ENCODE data around the gene NINJ2.
"Not testable (repeated sequence)": the region's sequence is repeated elsewhere in the genome, so short reads cannot be mapped to it uniquely, and the experiment has no call there.

NINJ2 gene

GRCh38 chr12:663293-663871 lies at the start of gene NINJ2:
NINJ2 (minus strand) TSS chr12:663445; CDS start chr12:663360, 85 bp downstream.
- no peak for DNase-seq
- in situ Hi-C loops (cut with HindIII; ENCODE audit: low pct_ligation_motif_present, low pct_unique_long_range_greater_than_20kb, low sequenced_read_pairs) = no loop called here

GRCh38 chr12:712172-712863 lies 49.1 kb upstream of the NINJ2 start:
- DNase-seq = no peak
- in situ Hi-C loops (cut with HindIII; ENCODE audit: low pct_ligation_motif_present, low pct_unique_long_range_greater_than_20kb, low sequenced_read_pairs) = no loop called here

- in situ Hi-C loops (cut with HindIII; ENCODE audit: low pct_ligation_motif_present, low pct_unique_long_range_greater_than_20kb, low sequenced_read_pairs) = no loop called here
- DNase-seq = no peak
Measured at GRCh38 chr12:709455-710020, 46.3 kb upstream of the NINJ2 start.

- DNase-seq; in situ Hi-C loops (cut with HindIII; ENCODE audit: low pct_ligation_motif_present, low pct_unique_long_range_greater_than_20kb, low sequenced_read_pairs): not testable (repeated sequence)
Measured at GRCh38 chr12:708084-708483, 44.8 kb upstream of the NINJ2 start.

- in situ Hi-C loops (cut with HindIII; ENCODE audit: low pct_ligation_motif_present, low pct_unique_long_range_greater_than_20kb, low sequenced_read_pairs) = no loop called here
- DNase-seq = no peak
Measured at GRCh38 chr12:704516-705242, 41.4 kb upstream of the NINJ2 start.

- in situ Hi-C loops (cut with HindIII; ENCODE audit: low pct_ligation_motif_present, low pct_unique_long_range_greater_than_20kb, low sequenced_read_pairs) = no loop called here
- no peak for DNase-seq
Measured at GRCh38 chr12:701896-702539, 38.8 kb upstream of the NINJ2 start.

GRCh38 chr12:700016-700415 lies 36.8 kb upstream of the NINJ2 start:
- no peak for DNase-seq
- in situ Hi-C loops (cut with HindIII; ENCODE audit: low pct_ligation_motif_present, low pct_unique_long_range_greater_than_20kb, low sequenced_read_pairs) = no loop called here

GRCh38 chr12:698222-698621 lies 35.0 kb upstream of the NINJ2 start:
- in situ Hi-C loops (cut with HindIII; ENCODE audit: low pct_ligation_motif_present, low pct_unique_long_range_greater_than_20kb, low sequenced_read_pairs); DNase-seq: not testable (repeated sequence)

GRCh38 chr12:697481-697880 lies 34.2 kb upstream of the NINJ2 start:
- in situ Hi-C loops (cut with HindIII; ENCODE audit: low pct_ligation_motif_present, low pct_unique_long_range_greater_than_20kb, low sequenced_read_pairs) = no loop called here
- DNase-seq = no peak

- DNase-seq = no peak
- in situ Hi-C loops (cut with HindIII; ENCODE audit: low pct_ligation_motif_present, low pct_unique_long_range_greater_than_20kb, low sequenced_read_pairs) = no loop called here
Measured at GRCh38 chr12:694734-695503, 31.7 kb upstream of the NINJ2 start.

GRCh38 chr12:693934-694533 lies 30.8 kb upstream of the NINJ2 start:
- in situ Hi-C loops (cut with HindIII; ENCODE audit: low pct_ligation_motif_present, low pct_unique_long_range_greater_than_20kb, low sequenced_read_pairs) = no loop called here

GRCh38 chr12:692274-692673 lies 29.0 kb upstream of the NINJ2 start:
- in situ Hi-C loops (cut with HindIII; ENCODE audit: low pct_ligation_motif_present, low pct_unique_long_range_greater_than_20kb, low sequenced_read_pairs) = no loop called here
- no peak for DNase-seq

More at GRCh38 chr12:693934-694533, 30.8 kb upstream of the NINJ2 start:
- DNase-seq = no peak

- in situ Hi-C loops (cut with HindIII; ENCODE audit: low pct_ligation_motif_present, low pct_unique_long_range_greater_than_20kb, low sequenced_read_pairs) = no loop called here
- no peak for DNase-seq
Measured at GRCh38 chr12:690466-690865, 27.2 kb upstream of the NINJ2 start.

- DNase-seq = no peak
- in situ Hi-C loops (cut with HindIII; ENCODE audit: low pct_ligation_motif_present, low pct_unique_long_range_greater_than_20kb, low sequenced_read_pairs) = no loop called here
Measured at GRCh38 chr12:685388-685787, 22.1 kb upstream of the NINJ2 start.

- in situ Hi-C loops (cut with HindIII; ENCODE audit: low pct_ligation_motif_present, low pct_unique_long_range_greater_than_20kb, low sequenced_read_pairs) = no loop called here
- no peak for DNase-seq
Measured at GRCh38 chr12:684416-684815, 21.2 kb upstream of the NINJ2 start.

GRCh38 chr12:681568-682256 lies 18.5 kb upstream of the NINJ2 start:
- DNase-seq = no peak
- in situ Hi-C loops (cut with HindIII; ENCODE audit: low pct_ligation_motif_present, low pct_unique_long_range_greater_than_20kb, low sequenced_read_pairs) = no loop called here
